Thyroid gland (tissue), 4 donors: ENCODE results near the gene ZBTB16.

Experiments used
- POLR2A ChIP-seq, 2 donors: fragments of 450-650 bp; IDR thresholded peaks; one replicate each; pipeline ENCODE4 v1.6.1; 2017; ENCODE audit warnings: antibody characterized with exemption in 2 of 2, mild to moderate bottlenecking in 2 of 2, moderate library complexity in 1 of 2
- TF ChIP-seq, protein P1 (sequence below), 6 experiments: fragments of 200-600 bp in 3 of 6; fragments of 450-650 bp in 3 of 6; sonication (generic) in 3 of 6; IDR thresholded peaks; one replicate each; pipeline ENCODE4 v1.5.1; 2016 to 2019; ENCODE audit warnings: antibody characterized with exemption in 6 of 6, mild to moderate bottlenecking in 2 of 6, inconsistent platforms in 1 of 6, moderate library complexity in 1 of 6

DNA sequence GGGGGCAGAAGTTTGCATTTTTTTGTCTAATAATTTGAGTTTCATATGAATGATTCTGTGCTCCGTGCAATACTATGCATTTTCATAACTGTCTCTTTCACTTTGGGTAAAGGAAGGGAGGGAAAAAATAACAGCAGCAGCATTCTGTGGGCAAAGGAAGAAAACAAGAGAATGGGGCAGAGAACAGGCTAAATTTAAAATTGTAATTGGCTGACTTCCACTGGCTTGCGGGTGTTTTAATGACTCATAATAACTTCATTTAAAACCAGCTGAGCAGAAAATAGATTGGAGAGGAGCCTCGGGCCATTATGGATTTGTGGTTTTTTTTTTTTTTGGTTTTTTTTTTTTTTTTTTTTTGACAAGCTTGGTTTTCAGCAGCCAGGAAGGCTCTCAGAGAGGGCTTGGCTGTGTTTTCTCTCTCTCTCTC, 107.4 kb downstream of the ZBTB16 start:
- TF ChIP-seq, protein P1, sequence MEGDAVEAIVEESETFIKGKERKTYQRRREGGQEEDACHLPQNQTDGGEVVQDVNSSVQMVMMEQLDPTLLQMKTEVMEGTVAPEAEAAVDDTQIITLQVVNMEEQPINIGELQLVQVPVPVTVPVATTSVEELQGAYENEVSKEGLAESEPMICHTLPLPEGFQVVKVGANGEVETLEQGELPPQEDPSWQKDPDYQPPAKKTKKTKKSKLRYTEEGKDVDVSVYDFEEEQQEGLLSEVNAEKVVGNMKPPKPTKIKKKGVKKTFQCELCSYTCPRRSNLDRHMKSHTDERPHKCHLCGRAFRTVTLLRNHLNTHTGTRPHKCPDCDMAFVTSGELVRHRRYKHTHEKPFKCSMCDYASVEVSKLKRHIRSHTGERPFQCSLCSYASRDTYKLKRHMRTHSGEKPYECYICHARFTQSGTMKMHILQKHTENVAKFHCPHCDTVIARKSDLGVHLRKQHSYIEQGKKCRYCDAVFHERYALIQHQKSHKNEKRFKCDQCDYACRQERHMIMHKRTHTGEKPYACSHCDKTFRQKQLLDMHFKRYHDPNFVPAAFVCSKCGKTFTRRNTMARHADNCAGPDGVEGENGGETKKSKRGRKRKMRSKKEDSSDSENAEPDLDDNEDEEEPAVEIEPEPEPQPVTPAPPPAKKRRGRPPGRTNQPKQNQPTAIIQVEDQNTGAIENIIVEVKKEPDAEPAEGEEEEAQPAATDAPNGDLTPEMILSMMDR (IDR thresholded peaks at IDR 0.05): no peak
- peak in 1 of 2 donors; percentile 49 for TF ChIP-seq POLR2A (IDR thresholded peaks at IDR 0.05)
